Left lung (tissue), 10 donors: ENCODE results near the gene TTF1. TPM values are rescaled to one million over a fixed set of nuclear protein-coding genes. Genes with fewer than 3 reads are reported as not detected.
A peak's percentile ranks its signal among the peaks of the same experiment; 100 is the strongest.

Source experiments
- ATAC-seq: fragments of 200-7000 bp; cut with Tn5 transposase; one replicate; pipeline ENCODE4 v1.9.1; 2020; ENCODE audit warnings: moderate library complexity
- DNase-seq, 4 donors: peaks; one replicate each; pipeline ENCODE4 v3.0.0-alpha.2; 2013 to 2020
- H3K27ac ChIP-seq, 2 donors: fragments of 200-600 bp; sonication (generic) in 1 of 2; one replicate each; pipeline versions ENCODE4 v1.5.0 to v1.8.0; 2020 to 2021
- H3K27me3 ChIP-seq, 2 donors: fragments of 200-600 bp; sonication (generic) in 1 of 2; one replicate each; pipeline versions ENCODE4 v1.5.0 to v1.8.0; 2020 to 2021
- H3K36me3 ChIP-seq, 2 donors: fragments of 200-600 bp; sonication (generic) in 1 of 2; one replicate each; pipeline versions ENCODE4 v1.5.0 to v1.8.0; 2020 to 2021
- H3K4me1 ChIP-seq, 2 donors: fragments of 200-600 bp; one replicate each; pipeline ENCODE4 v1.8.0; 2021
- H3K4me3 ChIP-seq, 2 donors: fragments of 200-600 bp; sonication (generic) in 1 of 2; one replicate each; pipeline versions ENCODE4 v1.5.0 to v1.8.0; 2020 to 2021; ENCODE audit warnings: mild to moderate bottlenecking in 1 of 2
- H3K9me3 ChIP-seq, 2 donors: fragments of 200-600 bp; sonication (generic) in 1 of 2; one replicate each; pipeline versions ENCODE4 v1.5.0 to v1.8.0; 2020 to 2021
- CTCF ChIP-seq, 2 donors: fragments of 200-600 bp; sonication (generic) in 1 of 2; IDR thresholded peaks; one replicate each; pipeline versions ENCODE4 v1.5.0 to v1.8.0; 2021; ENCODE audit warnings: antibody characterized with exemption in 2 of 2
- intact Hi-C, 2 donors: fragments of 100-400 bp; cut with DNase I; formaldehyde crosslinking; loops; one replicate each; pipeline versions ENCODE4 v1.11.2 to v1.14.2; 2022
- polyA plus RNA-seq, 6 donors: library from polyadenylated mRNA; unstranded; fragments of 120-200 nt; gene quantifications; one replicate each; pipeline ENCODE4 v1.2.1, GENCODE V29; 2013; ENCODE audit not compliant: insufficient read length in 6 of 6
- total RNA-seq, 2 donors: library from RNA; stranded (reverse); fragmentation: NEBNext Ultra II Directional; extraction: Animal tissue kit (Norgen Biotek cat#: 25700); gene quantifications; one replicate each; pipeline ENCODE4 v1.2.1, GENCODE V29; 2021
- donor health status: DM: no; HTN: yes; CAD: no.
- donor health status: DM: no; HTN: no; CAD: no.

Gene TTF1
- total and polyA plus RNA-seq, 8 donors, result 9.7 to 19.6 (median 17.2) TPM

- Histone ChIP-seq H3K36me3 (no peaks in the 10 kb centered on the region), H3K4me3 (no peak overlapping the region), H3K4me1 (peaks cover 0 to 10% of the 10 kb centered on the region in 2 donors), H3K9me3 (no peaks in the 10 kb centered on the region), H3K27ac (no peak overlapping the region), H3K27me3 (no peaks in the 10 kb centered on the region)
- intact Hi-C loops, result no loop called here
- TF ChIP-seq CTCF (IDR thresholded peaks at IDR 0.05), result no peak
- DNase-seq (no peak), ATAC-seq (no peak)
These were observed 42.6 kb downstream of the TTF1 start for GRCh38 chr9:132364068-132364467.

- Histone ChIP-seq H3K36me3 (peaks cover 0 to 7% of the 10 kb centered on the region in 2 donors), H3K27ac (no peak overlapping the region), H3K9me3 (no peaks in the 10 kb centered on the region), H3K4me3 (no peak overlapping the region), H3K27me3 (no peaks in the 10 kb centered on the region), H3K4me1 (peaks cover 10 to 22% of the 10 kb centered on the region in 2 donors)
- intact Hi-C loops, result no loop called here
- TF ChIP-seq CTCF (IDR thresholded peaks at IDR 0.05), result no peak
- no peak for ATAC-seq
- DNase-seq, result no peak
These were observed 48.9 kb downstream of the TTF1 start for GRCh38 chr9:132357764-132358163.

- Histone ChIP-seq H3K4me1 (peaks cover 20 to 36% of the 10 kb centered on the region in 2 donors), H3K27ac (no peak overlapping the region), H3K36me3 (peaks cover 0 to 21% of the 10 kb centered on the region in 2 donors), H3K27me3 (no peaks in the 10 kb centered on the region), H3K9me3 (no peaks in the 10 kb centered on the region), H3K4me3 (no peak overlapping the region)
- DNase-seq (no peak), ATAC-seq (no peak)
- TF ChIP-seq CTCF (IDR thresholded peaks at IDR 0.05), result no peak
- intact Hi-C loops, result no loop called here
These were observed 50.2 kb downstream of the TTF1 start for GRCh38 chr9:132356324-132356924.

GRCh38 chr9:132354637-132355355 lies 51.8 kb downstream of the TTF1 start, which contains the start of gene SETX:
SETX (minus strand) TSS chr9:132354986; CDS start chr9:132349428, 5,558 bp downstream.
- Histone ChIP-seq H3K4me3 (peak within 1 kb of the TSS; percentile 95 to 99), H3K27me3 (no peaks in the 10 kb centered on the region), H3K9me3 (no peaks in the 10 kb centered on the region), H3K36me3 (peaks cover 0 to 33% of the 10 kb centered on the region in 2 donors), H3K27ac (peak within 1 kb of the TSS; percentile 86 to 96), H3K4me1 (peaks cover 25 to 42% of the 10 kb centered on the region in 2 donors)
- ATAC-seq (peak; percentile 98), DNase-seq (peak; percentile 96 to 99 (median 98))
- TF ChIP-seq CTCF (IDR thresholded peaks at IDR 0.05), result no peak
- intact Hi-C loops, result no loop called here

GRCh38 chr9:132351404-132352045 lies 55.1 kb downstream of the TTF1 start:
- no peak for DNase-seq
- H3K27me3 ChIP-seq, result no peaks in the 10 kb centered on the region
- H3K27ac ChIP-seq, result peak overlapping the region in 1 of 2 donors; percentile 68
- H3K9me3 ChIP-seq, result no peaks in the 10 kb centered on the region
- H3K4me1 ChIP-seq, result peaks cover 25 to 45% of the 10 kb centered on the region in 2 donors
- H3K4me3 ChIP-seq, result peak overlapping the region in 1 of 2 donors; percentile 99
- TF ChIP-seq CTCF (IDR thresholded peaks at IDR 0.05), result no peak
- H3K36me3 ChIP-seq, result peaks cover 0 to 66% of the 10 kb centered on the region in 2 donors
- intact Hi-C loops, result no loop called here
- ATAC-seq, result no peak
